Body of pancreas (tissue), 4 donors: ENCODE measurements around the gene TMEM178B.

ENCODE experiments used
- CTCF ChIP-seq, 7 experiments: fragments of 450-650 bp in 4 of 7; fragments of 200-600 bp in 3 of 7; sonication (generic) in 3 of 7; IDR thresholded peaks; one replicate each; pipeline ENCODE4 v1.5.1; 2016 to 2019; ENCODE audit warnings: antibody characterized with exemption in 7 of 7
- POLR2A ChIP-seq, 3 donors: fragments of 450-650 bp; IDR thresholded peaks; one replicate each; pipeline ENCODE4 v1.6.1; 2016; ENCODE audit warnings: antibody characterized with exemption in 3 of 3, mild to moderate bottlenecking in 2 of 3

- no peak for TF ChIP-seq CTCF (IDR thresholded peaks at IDR 0.05)
- TF ChIP-seq POLR2A (IDR thresholded peaks at IDR 0.05): no peak
These were observed 77.9 kb downstream of the TMEM178B start for GRCh38 chr7:141151746-141152145.
